GM12865 (cell line): ENCODE measurements around the gene CDH22.
A peak's percentile ranks its signal among the peaks of the same experiment; 100 is the strongest.

Experiments used
- DNase-seq: peaks from one replicate; pipeline ENCODE4 v3.0.0; 2010; ENCODE audit warnings: low read depth
- H3K4me3 ChIP-seq: 2 replicates; pipeline ENCODE4 v1.5.1; 2011; ENCODE audit warnings: mild to moderate bottlenecking, low read depth, low read length, control low read depth
- CTCF ChIP-seq: IDR thresholded peaks from 2 replicates; pipeline ENCODE4 v1.5.1; 2011; ENCODE audit warnings: low read length, control low read depth, low read depth, inconsistent platforms; ENCODE audit not compliant: insufficient read depth; ENCODE audit errors: missing control alignments

Gene CDH22

GRCh38 chr20:46299078-46299477, 9.2 kb downstream of the CDH22 start:
- H3K4me3 ChIP-seq: no peak overlapping the region
- DNase-seq: no peak
- no peak for TF ChIP-seq CTCF

GRCh38 chr20:46298374-46298773, 9.9 kb downstream of the CDH22 start:
- H3K4me3 ChIP-seq: no peak overlapping the region
- no peak for DNase-seq
- TF ChIP-seq CTCF: no peak

- H3K4me3 ChIP-seq: no peak overlapping the region
- DNase-seq: no peak
- no peak for TF ChIP-seq CTCF
Measured at GRCh38 chr20:46296526-46297250, 11.6 kb downstream of the CDH22 start.

GRCh38 chr20:46293084-46293483, 15.2 kb downstream of the CDH22 start:
- H3K4me3 ChIP-seq: no peak overlapping the region
- DNase-seq: peak; percentile 12
- no peak for TF ChIP-seq CTCF

- no peak for TF ChIP-seq CTCF
- no peak overlapping the region for H3K4me3 ChIP-seq
- no peak for DNase-seq
Measured at GRCh38 chr20:46291401-46291800, 16.9 kb downstream of the CDH22 start.

GRCh38 chr20:46289432-46289831, 18.9 kb downstream of the CDH22 start:
- no peak for DNase-seq
- H3K4me3 ChIP-seq: no peak overlapping the region
- no peak for TF ChIP-seq CTCF

GRCh38 chr20:46286977-46287376, 21.3 kb downstream of the CDH22 start:
- no peak for TF ChIP-seq CTCF
- H3K4me3 ChIP-seq: no peak overlapping the region
- DNase-seq: no peak
